Omental fat pad (tissue), 4 donors: ENCODE data around the gene MT1G. TPM values are rescaled to one million over a fixed set of nuclear protein-coding genes. Genes with fewer than 3 reads are reported as not detected.

Experiments used
- ATAC-seq: fragments of 150-250 bp; one replicate; pipeline ENCODE4 v1.9.1; 2016; ENCODE audit warnings: mild to moderate bottlenecking, moderate library complexity; ENCODE audit not compliant: low FRiP score
- DNase-seq: peaks from one replicate; pipeline ENCODE4 v3.0.0-alpha.2; 2019; ENCODE audit warnings: low spot score
- CTCF ChIP-seq, 3 donors: fragments of 450-650 bp; IDR thresholded peaks; one replicate each; pipeline ENCODE4 v1.5.1; 2016 to 2017; ENCODE audit warnings: antibody characterized with exemption in 3 of 3, mild to moderate bottlenecking in 3 of 3, moderate library complexity in 2 of 3
- total RNA-seq, 4 donors: library from RNA; depleted of rRNA; stranded (reverse); fragments of >200 nt; gene quantifications; one replicate each; pipeline ENCODE4 v1.1.0, GENCODE V29; 2016

MT1G gene
- total RNA-seq, 4 donors from 2014 or later, result 31.4 to 1,270 (median 197) TPM

DNA sequence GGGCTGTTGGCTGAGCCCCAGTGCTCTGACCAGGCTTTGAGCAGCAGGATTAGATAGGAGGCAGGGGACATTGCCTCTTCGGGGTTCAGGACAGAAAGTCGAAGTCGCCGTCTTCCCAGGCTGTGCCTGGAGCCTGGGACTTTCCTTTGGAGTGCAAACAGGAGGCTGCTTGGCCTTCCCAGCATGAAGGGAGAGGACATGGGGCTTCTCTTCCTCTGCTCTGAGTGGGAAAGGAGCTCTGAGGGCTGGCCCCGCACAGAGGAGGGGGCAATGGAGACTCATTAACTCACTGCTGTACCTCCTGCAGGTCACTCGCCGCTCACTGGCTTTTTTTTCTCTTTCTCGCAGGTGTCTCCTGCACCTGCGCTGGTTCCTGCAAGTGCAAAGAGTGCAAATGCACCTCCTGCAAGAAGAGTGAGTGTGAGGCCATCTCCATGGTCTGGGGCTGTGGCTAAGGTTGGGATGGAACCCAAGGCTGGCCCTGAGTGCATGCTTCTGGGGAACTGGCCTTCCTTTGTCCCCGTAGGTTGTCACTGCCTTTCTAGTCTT is 9.5 kb downstream of the MT1G start:
- no peak for TF ChIP-seq CTCF (IDR thresholded peaks at IDR 0.05)
- DNase-seq (no peak), ATAC-seq (no peak)

DNA sequence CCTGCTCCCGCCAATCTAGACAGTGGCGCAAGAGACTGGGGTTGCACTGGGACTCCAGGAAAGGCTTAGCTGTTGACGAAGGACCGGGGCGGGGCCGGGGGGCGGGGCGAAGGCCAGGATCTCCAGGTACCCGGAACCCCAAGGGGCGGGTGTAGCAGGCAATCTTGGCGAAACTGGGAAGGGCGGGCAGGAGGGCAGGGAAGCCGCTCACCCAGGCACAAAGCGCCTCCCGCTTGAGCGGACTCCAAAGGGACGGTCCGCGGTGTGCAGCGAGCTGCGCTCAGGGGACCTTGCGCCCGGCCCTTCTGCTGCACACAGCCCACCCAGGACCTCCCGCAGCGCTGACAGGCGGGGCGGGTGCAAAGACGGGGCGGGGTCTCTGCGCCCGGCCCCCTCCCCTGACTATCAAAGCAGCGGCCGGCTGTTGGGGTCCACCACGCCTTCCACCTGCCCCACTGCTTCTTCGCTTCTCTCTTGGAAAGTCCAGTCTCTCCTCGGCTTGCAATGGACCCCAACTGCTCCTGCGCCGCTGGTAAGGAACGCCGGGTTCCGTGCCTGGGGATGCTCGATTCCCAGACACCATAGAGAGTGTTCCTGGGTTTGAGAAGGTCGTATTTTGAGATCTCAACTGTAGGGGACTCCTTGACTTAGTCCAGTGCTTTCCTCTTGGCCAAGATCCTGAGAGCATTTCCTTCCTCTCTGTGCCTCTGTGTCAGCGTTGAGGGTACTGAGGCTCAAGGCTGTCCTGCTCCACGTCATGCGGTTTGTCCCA is 10.1 kb downstream of the MT1G start, which contains the start of gene MT1F:
Gene MT1F, plus strand, starts transcription at position 405 of the 772 bp plus-strand sequence. Its CDS starts 100 bp downstream, at position 505.
- no peak for TF ChIP-seq CTCF (IDR thresholded peaks at IDR 0.05)
- ATAC-seq (peak; percentile 90), DNase-seq (peak; percentile 80)

DNA sequence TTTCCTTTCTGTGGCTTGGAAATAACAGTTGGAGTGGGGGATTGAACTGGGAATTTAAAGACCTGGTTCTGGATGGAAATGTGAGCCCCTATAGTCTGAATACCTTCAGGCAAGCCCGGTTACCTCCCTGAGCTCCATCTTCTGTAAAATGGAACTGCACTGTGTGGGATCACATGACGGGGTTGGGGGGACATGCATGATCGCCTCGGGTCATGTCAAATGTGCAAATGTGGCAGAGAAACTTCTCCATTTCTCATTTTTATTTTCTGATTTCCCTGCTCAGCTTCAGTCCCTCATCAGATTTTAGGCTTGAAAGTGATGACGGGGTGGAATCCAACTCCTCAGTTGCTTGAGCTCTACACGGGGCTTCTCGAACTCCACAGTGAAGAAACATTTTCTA is 14.6 kb downstream of the MT1G start:
- ATAC-seq (no peak), DNase-seq (no peak)
- no peak for TF ChIP-seq CTCF (IDR thresholded peaks at IDR 0.05)

DNA sequence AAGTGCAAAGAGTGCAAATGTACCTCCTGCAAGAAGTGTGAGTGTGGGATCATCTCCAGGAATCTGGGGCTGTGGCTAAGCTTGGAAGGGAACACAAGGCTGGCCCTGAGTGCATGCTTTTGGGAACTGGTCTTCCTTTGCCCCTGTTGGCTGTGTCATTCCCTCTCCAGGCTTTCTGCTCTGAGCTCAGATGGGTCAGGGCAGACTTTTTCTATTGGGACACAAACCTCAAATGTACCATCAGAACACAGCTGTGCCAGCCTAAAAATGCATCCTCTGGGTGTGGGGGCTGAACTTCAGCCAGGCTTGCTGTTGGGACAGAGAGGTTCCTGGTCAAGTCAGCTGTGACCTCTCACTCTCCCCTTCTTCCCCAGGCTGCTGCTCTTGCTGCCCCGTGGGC is 15.3 kb downstream of the MT1G start:
- TF ChIP-seq CTCF (IDR thresholded peaks at IDR 0.05), result no peak
- DNase-seq (no peak), ATAC-seq (no peak)

DNA sequence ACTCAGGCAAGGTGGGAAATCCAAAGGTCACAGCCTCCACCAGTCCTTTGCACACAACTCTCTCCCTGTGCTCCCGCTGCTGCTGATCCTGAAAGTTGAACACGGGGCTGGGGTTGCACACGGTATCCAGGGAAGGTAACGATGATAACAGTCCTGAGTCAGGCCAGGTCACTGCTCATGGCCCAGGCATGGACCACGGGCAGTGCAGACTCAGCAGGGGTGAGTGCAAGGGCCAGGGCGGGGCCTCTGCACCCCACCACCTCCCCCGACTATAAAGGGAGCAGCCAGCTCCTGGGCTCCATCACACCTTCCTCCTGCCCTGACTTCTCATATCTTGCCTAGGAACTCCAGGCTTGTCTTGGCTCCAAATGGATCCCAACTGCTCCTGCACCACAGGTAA is 16.3 kb downstream of the MT1G start, which contains the start of gene MT1B:
Gene MT1B, plus strand, starts transcription at position 301 of the 400 bp plus-strand sequence. Its CDS starts 68 bp downstream, at position 369.
- ATAC-seq (no peak), DNase-seq (no peak)
- TF ChIP-seq CTCF (IDR thresholded peaks at IDR 0.05), result no peak

GRCh38 chr16:56649820-56650219 is 18.0 kb downstream of the MT1G start:
- ATAC-seq, result no peak
- DNase-seq, result no peak
- no peak for TF ChIP-seq CTCF (IDR thresholded peaks at IDR 0.05)

DNA sequence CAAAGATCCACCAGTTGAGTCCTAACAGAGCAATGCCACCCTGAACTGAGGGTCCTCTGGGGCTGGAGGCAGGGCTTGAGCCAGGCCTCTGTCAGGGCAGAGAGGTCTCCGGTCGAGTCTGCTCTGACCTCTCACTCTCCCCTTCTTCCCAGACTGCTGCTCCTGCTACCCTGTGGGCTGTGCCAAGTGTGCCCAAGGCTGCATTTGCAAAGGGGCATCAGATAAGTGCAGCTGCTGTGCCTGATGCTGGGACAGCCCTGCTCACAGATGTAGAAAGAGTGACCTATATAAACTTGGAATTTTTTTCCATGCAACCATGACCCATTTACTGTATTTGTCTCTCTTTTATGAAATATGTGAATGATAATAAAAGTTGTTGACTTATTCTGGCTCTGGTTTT is 18.6 kb downstream of the MT1G start:
- DNase-seq (no peak), ATAC-seq (no peak)
- no peak for TF ChIP-seq CTCF (IDR thresholded peaks at IDR 0.05)
